Left cardiac atrium (tissue), 4 donors: Measurements from ENCODE around the gene GNG7. TPM values are rescaled to one million over a fixed set of nuclear protein-coding genes. Genes with fewer than 3 reads are reported as not detected.
A peak's percentile ranks its signal among the peaks of the same experiment; 100 is the strongest.
"Not testable (repeated sequence)": the region's sequence is repeated elsewhere in the genome, so short reads cannot be mapped to it uniquely, and the experiment has no call there.

Source experiments
- ATAC-seq, 2 donors: fragments of 200-7000 bp; cut with Tn5 transposase; one replicate each; pipeline ENCODE4 v1.9.1; 2020; ENCODE audit warnings: mild to moderate bottlenecking in 2 of 2, moderate library complexity in 2 of 2
- DNase-seq: peaks from one replicate; pipeline ENCODE4 v3.0.0-alpha.2; 2020
- intact Hi-C, 2 donors: fragments of 100-400 bp; cut with DNase I; formaldehyde crosslinking; loops; one replicate each; pipeline versions ENCODE4 v1.14.1 to v1.15.1; 2022 to 2023
- total RNA-seq, 2 donors: library from RNA; stranded (reverse); fragmentation: NEBNext Ultra II Directional; extraction: Animal tissue kit (Norgen Biotek cat#: 25700); gene quantifications; one replicate each; pipeline ENCODE4 v1.2.1, GENCODE V29; 2021
- donor health status: DM: no; HTN: yes; CAD: no.
- donor health status: DM: no; HTN: yes; CAD: no; lungs with severe emphysema.
- donor health status: DM: yes; HTN: yes; CAD: no.
- donor health status: Dilated cardiomyopathy.

Gene GNG7
- total RNA-seq, 2 donors from 2014 or later = 19.8 to 45.9 TPM

DNA sequence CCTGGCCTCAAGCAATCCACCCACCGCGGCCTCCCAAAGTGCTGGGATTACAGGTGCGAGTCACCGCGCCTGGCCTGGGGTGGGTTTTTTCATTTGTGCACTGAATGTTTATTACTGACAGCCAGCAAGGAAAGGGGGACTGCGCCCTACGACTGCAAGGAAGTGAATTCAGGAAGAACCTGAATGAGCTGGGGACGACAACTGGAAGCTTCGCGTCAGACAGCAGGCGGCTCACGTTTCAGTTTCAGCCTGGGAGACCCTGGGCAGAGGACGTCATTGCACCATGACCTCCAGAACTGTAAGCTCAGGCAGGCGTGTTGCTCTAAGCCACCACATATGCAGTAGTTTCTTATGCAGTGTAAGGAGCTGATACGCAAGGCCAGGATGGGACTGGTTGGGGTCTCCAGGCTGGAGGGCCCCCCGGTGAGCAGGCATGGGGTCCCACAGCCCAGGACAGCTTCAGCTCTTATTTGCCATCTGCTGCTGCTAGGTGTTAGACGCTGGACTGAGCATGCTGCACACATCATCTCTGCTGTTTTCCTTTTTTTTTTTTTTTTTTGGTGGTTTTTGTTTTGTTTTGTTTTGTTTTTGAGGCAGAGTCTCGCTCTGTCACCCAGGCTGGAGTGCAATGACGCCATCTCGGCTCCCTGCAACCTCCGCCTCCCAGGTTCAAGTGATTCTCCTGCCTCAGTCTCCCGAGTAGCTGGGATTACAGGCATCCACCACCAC, 160.0 kb downstream of the GNG7 start:
- ATAC-seq (no peak), DNase-seq (no peak)
- intact Hi-C loops = loop anchor here (5.0 kb wide), 3 partner anchors 35 to 65 kb away; partner anchors contain the start of gene GADD45B (in 1 of the 2)

- DNase-seq (peak; percentile 95), ATAC-seq (peak; percentile 81 to 82)
- intact Hi-C loops = loop anchor here (5.0 kb wide), 3 partner anchors 36 to 64 kb away; partner anchors contain the start of gene GADD45B (in 1 of the 2)
Measured at GRCh38 chr19:2540646-2541454, 161.6 kb downstream of the GNG7 start.

DNA sequence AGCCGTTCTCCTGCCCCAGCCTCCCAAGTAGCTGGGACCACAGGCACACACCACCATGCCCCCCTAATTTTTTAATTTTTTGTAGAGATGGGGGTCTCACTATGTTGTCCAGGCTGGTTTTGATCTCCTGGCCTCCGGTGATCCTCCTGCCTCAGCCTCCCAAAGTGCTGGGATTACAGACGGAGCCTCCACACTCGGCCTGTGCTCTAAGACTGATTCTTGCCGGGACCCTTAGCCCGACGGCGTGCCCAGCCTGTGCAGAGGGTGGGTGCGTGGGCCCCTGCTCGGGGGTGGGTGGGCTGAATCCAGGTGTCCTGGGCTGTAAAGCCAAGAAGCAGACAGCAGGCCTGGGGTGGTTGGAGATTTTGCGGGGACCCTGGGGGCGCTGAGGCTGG, 162.2 kb downstream of the GNG7 start:
- ATAC-seq = no peak
- intact Hi-C loops = loop anchor here (5.0 kb wide), 3 partner anchors 37 to 63 kb away; partner anchors contain the start of gene GADD45B (in 1 of the 2)

DNA sequence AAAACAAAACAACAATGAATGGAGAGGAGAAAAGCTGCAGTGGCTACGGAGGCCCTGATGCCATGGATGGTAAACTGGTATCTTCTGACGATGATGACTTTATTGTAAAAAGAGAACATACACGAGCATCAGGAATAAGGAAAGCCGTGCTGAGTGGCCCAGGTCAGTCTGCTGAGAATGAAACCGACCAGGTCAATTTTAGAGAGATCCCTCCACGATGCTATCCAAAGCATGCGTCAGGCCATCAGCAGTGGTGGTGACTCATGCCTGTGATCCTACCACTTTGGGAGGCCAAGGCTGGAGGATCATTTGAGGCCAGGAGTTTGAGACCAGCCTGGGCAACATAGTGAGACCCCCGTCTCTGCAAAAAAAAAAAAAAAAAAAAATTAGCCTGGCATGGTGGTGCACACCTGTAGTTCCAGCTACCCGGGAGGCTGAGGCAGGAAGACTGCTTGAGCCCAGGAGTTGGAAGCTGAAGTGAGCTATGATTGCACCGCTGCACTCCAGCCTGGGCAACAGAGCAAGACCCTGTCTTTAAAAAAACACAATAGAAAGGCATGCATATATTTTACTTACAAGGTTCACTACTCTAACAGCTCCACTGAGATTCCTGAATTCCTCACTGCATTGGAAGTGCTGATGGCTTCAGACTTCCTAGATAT, 164.3 kb downstream of the GNG7 start:
- intact Hi-C loops = loop anchor here in 1 of 2 donors (5.0 kb wide), 1 partner anchor 41 kb away; no protein-coding TSS in a partner anchor
- DNase-seq (no peak), ATAC-seq (no peak)

More for the DNA sequence above, 162.2 kb downstream of the GNG7 start:
- no peak for DNase-seq

DNA sequence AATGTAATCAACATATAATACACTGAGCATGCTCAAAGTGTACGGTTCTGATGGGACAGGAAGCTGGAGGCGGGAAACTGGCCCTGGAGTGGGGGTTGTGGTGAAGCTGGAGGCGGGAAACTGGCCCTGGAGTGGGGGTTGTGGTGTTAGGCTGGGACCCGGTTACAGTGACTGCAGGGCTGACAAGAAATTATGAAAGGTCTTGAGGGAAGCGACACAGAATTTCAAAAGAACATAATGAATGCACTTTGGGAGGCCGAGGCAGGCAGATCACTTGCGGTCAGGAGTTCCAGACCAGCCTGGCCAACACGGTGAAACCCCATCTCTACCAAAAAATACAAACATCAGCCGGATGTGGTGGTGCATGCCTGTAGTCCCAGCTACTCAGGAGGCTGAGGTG, 164.9 kb downstream of the GNG7 start:
- intact Hi-C loops = loop anchor here in 1 of 2 donors (5.0 kb wide), 1 partner anchor 40 kb away; no protein-coding TSS in a partner anchor
- not testable (repeated sequence) for ATAC-seq, DNase-seq

DNA sequence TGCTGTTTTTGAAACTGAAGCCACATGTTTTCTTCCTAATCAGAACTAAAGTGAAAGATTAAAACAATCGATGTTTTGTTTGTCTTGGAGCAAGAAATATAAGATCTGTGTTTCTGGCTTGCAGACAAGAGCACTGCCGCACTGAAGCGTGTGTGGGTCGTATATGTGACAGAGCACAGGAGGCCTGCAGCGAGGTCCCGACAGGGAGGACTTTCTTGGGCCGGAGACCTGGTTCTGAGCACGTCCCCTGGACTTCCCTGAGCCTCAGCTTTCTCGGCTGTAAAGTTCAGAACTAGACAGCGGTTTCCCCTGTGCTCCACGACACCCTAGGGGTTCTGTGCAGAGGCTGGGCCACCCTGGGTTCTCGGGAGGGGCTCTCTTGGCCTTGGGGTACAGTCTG, 166.0 kb downstream of the GNG7 start:
- intact Hi-C loops = loop anchor here in 1 of 2 donors (5.0 kb wide), 1 partner anchor 39 kb away; no protein-coding TSS in a partner anchor
- ATAC-seq (no peak), DNase-seq (no peak)

DNA sequence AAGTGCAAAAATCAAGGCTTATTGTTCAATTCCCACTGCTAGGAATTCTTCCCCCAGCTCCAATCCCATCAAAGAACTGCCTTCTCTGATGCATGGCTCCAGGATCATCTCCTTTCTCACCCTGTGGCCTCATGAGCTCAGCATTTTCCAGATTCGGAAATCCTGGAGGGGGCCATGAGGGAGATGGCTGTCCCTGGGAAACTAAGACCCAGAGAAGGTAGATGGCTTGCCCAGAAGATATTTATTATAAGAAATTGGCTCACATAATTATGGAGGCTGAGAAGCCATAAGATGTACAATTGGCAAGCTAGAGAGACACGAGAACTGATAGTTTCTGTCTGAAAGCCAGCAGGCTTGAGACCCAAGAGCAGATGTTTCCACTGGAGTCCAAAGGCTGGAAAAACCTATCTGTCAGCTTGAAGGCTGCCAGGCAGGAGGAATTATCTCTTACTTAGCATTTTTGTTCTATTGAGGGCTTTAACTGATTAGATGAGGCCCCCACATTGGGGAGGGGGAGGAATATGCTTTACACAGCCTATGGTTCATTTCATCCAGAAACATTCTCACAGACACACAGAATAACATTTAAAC, 168.0 kb downstream of the GNG7 start:
- no peak for ATAC-seq
- intact Hi-C loops = loop anchor here in 1 of 2 donors (5.0 kb wide), 1 partner anchor 37 kb away; no protein-coding TSS in a partner anchor
- no peak for DNase-seq

- ATAC-seq = no peak
- DNase-seq = no peak
- intact Hi-C loops = no loop called here
Measured at GRCh38 chr19:2533686-2534422, 168.6 kb downstream of the GNG7 start.

DNA sequence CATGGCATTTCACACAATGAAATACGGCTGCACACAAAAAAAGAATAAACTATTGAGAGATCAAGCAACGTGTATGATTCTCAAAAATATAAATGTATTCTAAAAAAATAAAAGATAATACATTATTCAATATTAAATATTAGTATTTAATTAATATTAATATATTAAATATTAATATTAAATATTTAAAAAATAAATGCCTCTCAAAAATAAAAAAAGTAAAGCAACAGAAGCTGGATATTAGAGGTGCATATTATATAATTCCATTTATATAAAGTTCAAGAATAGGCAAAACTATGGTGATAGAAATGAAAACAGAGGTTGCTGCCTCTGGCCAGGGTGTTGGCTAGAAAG, 169.4 kb downstream of the GNG7 start:
- intact Hi-C loops = no loop called here
- ATAC-seq (no peak), DNase-seq (no peak)

- peak in 1 of 2 donors; percentile 29 for ATAC-seq
Measured at GRCh38 chr19:2532252-2533071, 170.0 kb downstream of the GNG7 start.

DNA sequence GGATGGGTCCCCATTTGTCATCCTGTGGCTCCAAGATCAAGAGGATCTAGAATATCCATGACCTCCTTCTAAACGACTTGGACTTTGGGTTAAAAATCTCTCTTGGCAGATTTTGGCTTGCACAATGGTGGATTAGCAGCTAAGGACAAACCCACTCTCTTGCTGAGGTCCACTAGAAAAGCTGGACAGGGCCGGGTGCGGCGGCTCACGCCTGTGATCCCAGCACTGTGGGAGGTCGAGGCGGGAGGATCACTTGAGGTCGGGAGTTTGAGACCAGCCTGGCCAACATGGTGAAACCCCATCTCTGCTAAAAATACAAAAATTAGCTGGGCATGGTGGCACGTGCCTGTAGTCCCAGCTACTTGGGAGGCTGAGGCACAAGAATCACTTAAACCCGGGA, 172.6 kb downstream of the GNG7 start:
- intact Hi-C loops, ATAC-seq, DNase-seq: not testable (repeated sequence)

More at GRCh38 chr19:2532252-2533071, 170.0 kb downstream of the GNG7 start:
- no peak for DNase-seq
- intact Hi-C loops = no loop called here

DNA sequence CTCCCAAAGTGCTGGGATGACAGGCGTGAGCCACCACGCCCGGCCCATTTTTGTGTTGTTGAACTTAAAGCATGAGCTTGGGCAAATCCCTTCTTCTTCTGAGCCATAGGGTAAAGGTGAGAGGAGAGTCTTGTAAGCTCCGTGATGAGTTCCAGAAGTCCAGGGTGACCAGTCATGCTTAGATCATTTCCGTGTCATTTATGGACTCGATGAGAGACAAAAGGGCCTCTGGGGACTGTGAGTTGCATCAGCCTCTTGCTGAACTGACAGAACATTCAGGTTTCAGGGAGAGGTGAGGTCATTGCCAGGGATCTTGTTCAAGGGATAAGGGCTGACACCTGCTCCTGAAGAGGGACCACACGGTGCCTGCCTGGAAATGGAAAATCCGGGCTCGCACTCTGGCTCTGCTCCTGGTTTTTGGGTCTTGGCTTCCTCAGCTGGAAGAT, 173.0 kb downstream of the GNG7 start:
- peak in 1 of 2 donors; percentile 18 for ATAC-seq
- no peak for DNase-seq
- intact Hi-C loops = no loop called here

DNA sequence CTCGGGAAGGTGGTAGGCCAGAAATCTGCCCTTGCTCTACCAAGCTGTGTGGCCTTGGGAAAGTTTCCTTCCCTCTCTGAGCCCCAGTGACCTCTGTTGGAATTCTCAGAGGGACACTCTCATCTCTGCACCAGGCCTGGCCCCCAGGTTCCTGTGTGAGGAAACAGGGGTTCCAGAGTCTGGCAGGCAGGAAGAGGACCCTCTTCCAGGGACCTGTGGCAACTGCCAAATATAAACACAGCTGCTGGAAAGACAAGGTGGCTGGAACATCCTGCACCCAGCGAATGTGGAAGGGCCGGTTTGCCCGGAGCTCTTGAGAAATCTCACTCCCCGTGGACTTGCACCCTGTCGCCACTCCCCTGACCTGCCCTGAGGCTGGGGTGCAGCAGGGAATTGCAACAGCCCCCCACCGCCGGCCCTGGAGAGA, 173.8 kb downstream of the GNG7 start:
- intact Hi-C loops = no loop called here
- no peak for ATAC-seq
- no peak for DNase-seq

DNA sequence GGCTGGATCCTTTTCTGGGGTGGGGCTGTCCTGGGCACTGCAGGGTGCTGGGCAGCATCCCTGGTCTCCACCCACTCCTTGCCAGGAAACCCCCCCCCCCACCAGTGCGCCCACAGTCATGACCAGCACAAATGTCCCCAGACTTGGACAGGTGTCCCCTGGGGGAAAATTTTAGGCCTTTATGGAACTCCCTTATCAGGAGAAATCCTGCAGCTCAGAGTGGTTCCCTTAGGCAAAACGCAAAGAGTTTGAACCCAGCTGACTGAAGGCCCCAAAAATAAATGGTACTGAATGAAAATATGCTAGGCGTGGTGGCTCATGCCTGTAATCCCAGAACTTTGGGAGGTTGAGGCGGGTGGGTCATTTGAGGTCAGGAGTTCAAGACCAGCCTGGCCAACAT, 174.8 kb downstream of the GNG7 start:
- intact Hi-C loops = no loop called here
- no peak for ATAC-seq

DNA sequence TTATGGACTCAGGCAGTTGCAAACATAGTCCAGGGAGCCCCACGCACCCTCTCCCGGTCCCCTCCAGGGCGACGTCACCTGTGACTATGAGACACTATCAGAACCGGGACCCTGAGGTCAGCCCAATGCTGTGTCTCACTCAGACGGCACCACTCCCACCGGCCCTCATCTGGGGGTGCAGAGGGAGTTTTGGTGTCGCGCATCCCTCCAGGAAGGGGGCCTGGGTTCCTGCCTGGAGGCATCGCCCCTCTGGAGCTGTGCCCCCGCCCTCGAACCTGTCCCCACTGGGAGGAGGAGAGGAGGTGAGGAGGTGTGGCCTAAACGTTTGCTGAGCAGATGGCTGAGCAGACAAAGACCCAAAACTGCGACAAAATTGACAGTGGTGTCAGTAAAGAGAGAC, 175.3 kb downstream of the GNG7 start:
- intact Hi-C loops = no loop called here
- DNase-seq = no peak

More for the DNA sequence above, 174.8 kb downstream of the GNG7 start:
- no peak for DNase-seq

DNA sequence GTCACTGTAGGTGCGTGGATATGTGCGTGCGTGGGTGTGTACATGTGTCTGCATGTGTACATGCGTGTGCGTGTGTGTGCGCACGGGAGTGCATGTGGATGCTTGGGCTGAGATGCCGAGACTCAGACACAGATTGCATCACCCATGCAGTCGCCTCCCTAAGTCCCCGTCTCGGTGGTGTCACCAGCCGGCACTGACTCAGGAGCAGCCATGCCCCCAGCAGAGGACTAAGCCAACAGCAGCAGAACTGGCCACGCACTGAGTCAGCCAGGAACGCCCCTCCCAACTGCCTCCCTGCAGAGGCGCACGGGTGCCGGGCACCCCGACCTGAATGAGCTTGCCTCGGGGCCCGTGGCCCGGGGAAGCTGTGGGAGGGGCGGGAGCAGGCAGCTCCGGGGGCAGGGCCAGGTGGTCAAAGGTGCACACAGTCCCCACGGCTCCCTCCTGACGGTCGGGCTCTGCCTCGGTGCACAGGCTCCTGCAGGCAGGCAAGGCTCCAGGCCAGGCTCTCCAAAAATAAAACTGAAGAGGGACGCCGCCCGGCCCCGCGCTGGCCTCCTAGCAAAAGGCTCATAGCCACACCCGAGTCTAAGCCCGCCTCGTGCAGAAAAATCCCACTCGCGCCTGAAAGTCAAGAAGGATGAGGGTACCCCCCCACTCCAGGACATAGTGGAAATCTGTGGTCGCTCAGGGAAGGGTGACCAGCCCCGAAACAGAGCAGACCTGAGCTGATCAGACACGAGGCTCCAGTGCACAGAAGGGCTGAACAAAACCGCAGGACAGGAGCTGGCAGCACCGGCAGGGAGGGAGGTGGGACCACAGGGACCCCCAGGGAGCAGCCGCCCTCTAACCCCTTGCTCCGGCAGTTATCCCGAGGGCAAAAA, 177.4 kb downstream of the GNG7 start:
- intact Hi-C loops = no loop called here
- DNase-seq = no peak

More for the DNA sequence above, 175.3 kb downstream of the GNG7 start:
- ATAC-seq = no peak

More for the DNA sequence above, 177.4 kb downstream of the GNG7 start:
- ATAC-seq = peak; percentile 27 to 79
